Gastrocnemius medialis (tissue), 4 donors: ENCODE data around the gene SH3BGRL2.

ENCODE experiments used
- CTCF ChIP-seq, 5 experiments: fragments of 450-650 bp in 3 of 5; fragments of 200-600 bp in 2 of 5; sonication (generic) in 2 of 5; IDR thresholded peaks in 4 of 5; conservative IDR thresholded peaks in 1 of 5; 1 replicate in 4 of 5; 2 replicates in 1 of 5; pipeline ENCODE4 v1.5.1; 2016 to 2019; ENCODE audit warnings: antibody characterized with exemption in 5 of 5, mild to moderate bottlenecking in 3 of 5, moderate library complexity in 3 of 5
- POLR2A ChIP-seq, 2 donors: fragments of 450-650 bp; IDR thresholded peaks; one replicate each; pipeline ENCODE4 v1.6.1; 2017; ENCODE audit warnings: antibody characterized with exemption in 2 of 2, mild to moderate bottlenecking in 2 of 2, moderate library complexity in 2 of 2

GRCh38 chr6:79694156-79694555, 63.0 kb downstream of the SH3BGRL2 start:
- TF ChIP-seq CTCF (IDR thresholded peaks at IDR 0.05 in 4 of 5, conservative IDR thresholded peaks at IDR 0.05 in 1 of 5) (no peak), POLR2A (IDR thresholded peaks at IDR 0.05) (no peak)
